K562 (cell line): ENCODE measurements around the gene SEPTIN12. TPM values are rescaled to one million over a fixed set of nuclear protein-coding genes. Genes with fewer than 3 reads are reported as not detected.
A peak's percentile ranks its signal among the peaks of the same experiment; 100 is the strongest.
"Not testable (repeated sequence)": the region's sequence is repeated elsewhere in the genome, so short reads cannot be mapped to it uniquely, and the experiment has no call there.

Experiments
- ATAC-seq: fragments of 200-7000 bp; cut with Tn5 transposase; 3 replicates; pipeline ENCODE4 v1.9.1; 2020; ENCODE audit warnings: moderate library complexity
- BruUV-seq: library from RNA; stranded (reverse); fragments of 400-500 nt; replicated peaks from 2 replicates; lab custom pipeline; 2021; lab: Mats Ljungman, UMichigan
- CTCF ChIA-PET: fragments of 300-600 bp; formaldehyde crosslinking; extraction: SDS; loops from one replicate; lab custom pipeline; 2021; ENCODE audit warnings: low intra/inter-chr PET ratio; lab: Yijun Ruan, JAX
- POLR2A ChIA-PET: fragments of 300-600, 350-650 bp; sonication (Branson Sonifier 250); formaldehyde crosslinking; extraction: SDS; loops from one replicate; lab custom pipeline; 2021; ENCODE audit warnings: antibody characterized with exemption, inconsistent platforms; lab: Yijun Ruan, JAX
- DNase-seq, 4 experiments: peaks; one replicate each; pipeline versions ENCODE4 v3.0.0 to v3.0.0-alpha.2; 2011 to 2018; ENCODE audit warnings: low spot score in 3 of 4, mixed read lengths in 3 of 4; ENCODE audit errors: extremely low read depth in 1 of 4
- FAIRE-seq: peaks from 2 replicates; lab custom pipeline; 2011; peaks lifted over from hg19 to GRCh38; lab: Jason Lieb, UNC
- H2AFZ ChIP-seq: 2 replicates; pipeline ENCODE4 v1.6.0; 2011; ENCODE audit warnings: low read depth, low read length, control low read depth, inconsistent platforms
- H3K27ac ChIP-seq: fragments of 200-600 bp; 3 replicates; pipeline ENCODE4 v1.8.0; 2011; ENCODE audit warnings: low read depth, mild to moderate bottlenecking, control low read depth, inconsistent platforms, low read length, moderate library complexity, mixed read lengths; ENCODE audit errors: extremely low read depth
- H3K27me3 ChIP-seq, 2 experiments: fragments of 300-600 bp in 1 of 2; 2 replicates in 1 of 2; 3 replicates in 1 of 2; pipeline versions ENCODE4 v1.6.0 to v1.8.0; 2011; ENCODE audit warnings: inconsistent platforms in 2 of 2, low read length in 2 of 2, mild to moderate bottlenecking in 1 of 2, mixed read lengths in 1 of 2, moderate library complexity in 1 of 2; ENCODE audit not compliant: control insufficient read depth in 2 of 2, insufficient read depth in 2 of 2
- H3K36me3 ChIP-seq: fragments of 300-600 bp; 3 replicates; pipeline ENCODE4 v1.8.0; 2011; ENCODE audit warnings: mild to moderate bottlenecking, low read length, inconsistent platforms; ENCODE audit not compliant: control insufficient read depth, insufficient read depth
- H3K4me1 ChIP-seq, 2 experiments: fragments of 200-600 bp in 1 of 2; replicated peaks in 1 of 2; 2 replicates in 1 of 2; 3 replicates in 1 of 2; pipeline versions ENCODE4 v1.5.1 to v1.8.0; 2011; ENCODE audit warnings: inconsistent platforms in 2 of 2, low read length in 2 of 2, mild to moderate bottlenecking in 1 of 2, mixed read lengths in 1 of 2, moderate library complexity in 1 of 2; ENCODE audit not compliant: control insufficient read depth in 2 of 2, insufficient read depth in 2 of 2
- H3K4me2 ChIP-seq: 2 replicates; pipeline ENCODE4 v1.6.1; 2011; ENCODE audit warnings: low read length, control low read depth, inconsistent platforms, mixed read lengths; ENCODE audit not compliant: insufficient read depth
- H3K4me3 ChIP-seq: fragments of 200-600 bp; sonication (generic), shearing (Covaris generic); 2 replicates; pipeline ENCODE4 v1.5.1; 2016; ENCODE audit warnings: control low read depth, inconsistent platforms
- H3K79me2 ChIP-seq: fragments of 200-600 bp; 3 replicates; pipeline ENCODE4 v1.8.0; 2011; ENCODE audit warnings: low read length, inconsistent platforms; ENCODE audit not compliant: control insufficient read depth, insufficient read depth
- H3K9ac ChIP-seq, 2 experiments: 2 replicates each; pipeline versions ENCODE4 v1.6.0 to v1.6.1; 2011; ENCODE audit warnings: low read depth in 2 of 2, low read length in 2 of 2, control low read depth in 1 of 2, inconsistent platforms in 1 of 2, mild to moderate bottlenecking in 1 of 2, mixed read lengths in 1 of 2; ENCODE audit not compliant: insufficient read depth in 1 of 2
- H3K9me1 ChIP-seq: one replicate; pipeline ENCODE4 v1.6.0; 2011; ENCODE audit warnings: inconsistent platforms, mild to moderate bottlenecking, low read length, moderate library complexity; ENCODE audit not compliant: control insufficient read depth, insufficient read depth
- H3K9me3 ChIP-seq: replicated peaks from 2 replicates; pipeline ENCODE4 v1.5.1; 2011; ENCODE audit warnings: low read depth, low read length, inconsistent platforms; ENCODE audit not compliant: control insufficient read depth, insufficient read depth
- H4K20me1 ChIP-seq: replicated peaks from 2 replicates; pipeline ENCODE4 v1.6.1; 2011; ENCODE audit warnings: low read length, inconsistent platforms, mixed read lengths; ENCODE audit not compliant: control insufficient read depth, insufficient read depth
- CBX8 ChIP-seq: fragments of 200-600 bp; sonication (generic); IDR thresholded peaks from 2 replicates; pipeline ENCODE4 v1.6.1; 2012; ENCODE audit warnings: borderline replicate concordance, mixed run types, low read depth, mild to moderate bottlenecking, moderate library complexity, mixed read lengths, low read length, control low read depth, inconsistent platforms; ENCODE audit not compliant: poor library complexity, severe bottlenecking; ENCODE audit errors: extremely low read depth
- DMBX1 ChIP-seq: fragments of 250-450 bp; sonication (Bioruptor Pico); IDR thresholded peaks from 2 replicates; pipeline ENCODE4 v1.8.0; 2022; ENCODE audit warnings: inconsistent platforms, mild to moderate bottlenecking, moderate library complexity, borderline replicate concordance
- ESRRA ChIP-seq: fragments of 450-650 bp; IDR thresholded peaks from 2 replicates; pipeline ENCODE4 v1.6.1; 2014; ENCODE audit warnings: low read depth, mild to moderate bottlenecking, moderate library complexity, borderline replicate concordance
- PCBP1 ChIP-seq: fragments of 200-400 bp; formaldehyde crosslinking; IDR thresholded peaks from 2 replicates; pipeline ENCODE4 v1.6.1; 2018; ENCODE audit warnings: mild to moderate bottlenecking, low read depth, low read length; ENCODE audit not compliant: poor library complexity, severe bottlenecking
- PTTG1 ChIP-seq: fragments of 450-650 bp; IDR thresholded peaks from 2 replicates; pipeline ENCODE4 v1.6.1; 2016; ENCODE audit warnings: low read depth, mild to moderate bottlenecking, missing genetic modification characterization, missing compliant biosample characterization
- ZBTB8A ChIP-seq: fragments of 450-650 bp; IDR thresholded peaks from 2 replicates; pipeline ENCODE4 v1.6.1; 2018; ENCODE audit warnings: mild to moderate bottlenecking, moderate library complexity; ENCODE audit not compliant: partially characterized antibody
- ZNF121 ChIP-seq: sonication (generic); formaldehyde crosslinking; conservative IDR thresholded peaks from 2 replicates; pipeline ENCODE4 v1.8.0; 2022; ENCODE audit warnings: missing genetic modification reagents
- ZNF232 ChIP-seq: sonication (generic); formaldehyde crosslinking; IDR thresholded peaks from 2 replicates; pipeline ENCODE4 v1.8.0; 2022; ENCODE audit warnings: mild to moderate bottlenecking, missing genetic modification reagents
- ZNF398 ChIP-seq: fragments of 250-450 bp; sonication (Bioruptor Pico); IDR thresholded peaks from 2 replicates; pipeline ENCODE4 v1.8.0; 2021; ENCODE audit warnings: moderate library complexity, mild to moderate bottlenecking, inconsistent platforms
- ZNF507 ChIP-seq: conservative IDR thresholded peaks from 2 replicates; pipeline ENCODE4 v1.6.1; 2017; ENCODE audit warnings: missing genetic modification characterization, missing compliant biosample characterization
- WGBS: fragments of 100-300 bp; shearing (Covaris generic); methylation state at CpG from one replicate; pipeline ENCODE4 v1.1.6; 2016; ENCODE audit warnings: low coverage, mixed read lengths; ENCODE audit not compliant: insufficient coverage; ENCODE audit errors: missing lambda C conversion rate; 5-methylcytosine and 5-hydroxymethylcytosine counted together
- in situ Hi-C: fragments of 300-500 bp; cut with MboI; formaldehyde crosslinking; loops from 4 replicates; pipeline ENCODE4 v1.15.0; 2018; ENCODE audit warnings: inconsistent platforms, mixed read lengths
- intact Hi-C: fragments of 100-400 bp; cut with micrococcal nuclease; formaldehyde crosslinking; loops from 2 replicates; pipeline ENCODE4 v1.14.2; 2022
- polyA plus RNA-seq, 8 experiments: library from polyadenylated mRNA; depleted of rRNA in 4 of 8; stranded (reverse) in 5 of 8; unstranded in 3 of 8; fragments of >200 nt; fragmentation: Nextera tagmentation in 2 of 8; fragmentation: Illumina TruSeq in 1 of 8; extraction: Ambion mirVana in 2 of 8; extraction: Trizol in 1 of 8; gene quantifications; 2 replicates each; pipeline versions ENCODE4 v1.2.1 to v1.2.3, GENCODE V29; 2011 to 2014; ENCODE audit warnings: inconsistent platforms in 1 of 8, missing spikeins in 1 of 8
- total RNA-seq, 7 experiments: library from RNA; depleted of rRNA in 6 of 7; stranded (reverse); fragments of >200 nt in 6 of 7; fragmentation: Illumina TruSeq in 2 of 7; extraction: Trizol in 2 of 7; gene quantifications; 2 replicates each; pipeline versions ENCODE4 v1.2.1 to v1.2.3, GENCODE V29; 2011 to 2021; ENCODE audit warnings: low replicate concordance in 1 of 7

The SEPTIN12 gene
- total and polyA plus RNA-seq, 9 of the 15 experiments (the other 6 are each of a cell fraction or from before 2014, with no cell fraction given) = not detected

- BruUV-seq, DNase-seq, H3K27me3 ChIP-seq, intact Hi-C loops, H3K9me3 ChIP-seq, FAIRE-seq, H3K27ac ChIP-seq, H3K36me3 ChIP-seq, H4K20me1 ChIP-seq, in situ Hi-C loops, H3K79me2 ChIP-seq, ATAC-seq, H3K9me1 ChIP-seq, CTCF ChIA-PET, H3K4me2 ChIP-seq, H2AFZ ChIP-seq, H3K4me3 ChIP-seq: not testable (repeated sequence)
- peak overlapping the region in 1 of 2 experiments; percentile 55; a peak in 1 of 4 replicates for H3K9ac ChIP-seq
- TF ChIP-seq ZNF121 (CRISPR knock-in tag) = peak; percentile 92
- POLR2A ChIA-PET = interaction anchor here (0.6 to 1.1 kb wide), 3 partner anchors 14 to 146 kb away, joined by 3 read pairs; no protein-coding TSS in a partner anchor
- WGBS = 55% methylated on average over 5 of the region's 5 CpGs
- H3K4me1 ChIP-seq = peaks cover 0 to 20% of the 10 kb centered on the region in 2 experiments; a peak in 3 of 5 replicates
Measured at GRCh38 chr16:4738370-4738769, 49.8 kb downstream of the SEPTIN12 start.

GRCh38 chr16:4737545-4737944, 50.6 kb downstream of the SEPTIN12 start:
- Histone ChIP-seq H3K36me3 (no peaks in the 10 kb centered on the region; the same call in 2 of the 3 replicates), H4K20me1 (no peaks in the 10 kb centered on the region), H3K27me3 (no peaks in the 10 kb centered on the region), H3K27ac (no peak overlapping the region), H3K4me1 (peaks cover 0 to 18% of the 10 kb centered on the region in 2 experiments; a peak in 3 of 5 replicates), H3K79me2 (peaks cover 14% of the 10 kb centered on the region), H3K4me3 (no peak overlapping the region), H2AFZ (0 out of 2 replicates have a peak overlapping the region, but pooled peaks have one; percentile 16), H3K4me2 (no peak overlapping the region), H3K9ac (peak overlapping the region in 1 of 2 experiments; percentile 67; a peak in 2 of 4 replicates), H3K9me1 (no peaks in the 10 kb centered on the region), H3K9me3 (no peaks in the 10 kb centered on the region)
- 44% methylated on average over 9 of the region's 15 CpGs for WGBS
- in situ Hi-C loops = no loop called here
- FAIRE-seq (no peak), ATAC-seq (no peak), DNase-seq (no peak)
- BruUV-seq = no TSS peak
- intact Hi-C loops = no loop called here
- POLR2A ChIA-PET = no interaction called here
- CTCF ChIA-PET = no interaction called here
- TF ChIP-seq PTTG1 (tag) = no peak
- TF ChIP-seq ZNF398 = no peak
- no peak for TF ChIP-seq ESRRA
- no peak for TF ChIP-seq DMBX1
- TF ChIP-seq PCBP1 = no peak
- no peak for TF ChIP-seq ZNF507 (tag)
- no peak for TF ChIP-seq CBX8
- TF ChIP-seq ZBTB8A = no peak
- TF ChIP-seq ZNF232 (CRISPR knock-in tag) = no peak
